ENCODE measurements around the gene CTAG1B. TPM values are rescaled to one million over a fixed set of nuclear protein-coding genes. Genes with fewer than 3 reads are reported as not detected.
"Not testable (repeated sequence)": the region's sequence is repeated elsewhere in the genome, so short reads cannot be mapped to it uniquely, and the experiment has no call there.

CTAG1B gene
- total RNA-seq, 1 donor from 2014 or later = not detected

DNA sequence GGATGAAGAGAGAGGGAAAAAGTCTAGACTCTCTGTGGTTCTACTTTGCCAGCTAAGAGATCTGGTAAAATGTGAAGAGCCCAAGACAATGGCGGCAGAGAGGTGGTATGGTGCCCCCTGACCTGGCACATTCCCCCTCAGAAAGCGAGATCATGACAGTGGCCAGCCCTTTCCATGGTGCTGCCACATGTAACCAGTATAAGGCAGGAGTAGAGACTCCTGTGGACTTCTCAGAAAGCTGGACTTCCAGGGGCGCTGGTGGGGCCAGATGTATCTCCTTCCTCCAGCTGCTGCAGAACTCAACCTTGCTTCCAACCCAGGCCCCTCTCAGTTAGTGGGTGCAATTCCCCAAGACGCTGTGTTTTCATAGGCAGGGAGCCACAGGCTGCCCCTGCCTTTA lies 24.6 kb downstream of the CTAG1B start:
- Mint-ChIP-seq H3K4me1 (ENCODE audit: low read depth) (no peaks in the 10 kb centered on the region), H3K27me3 (peaks cover 3% of the 10 kb centered on the region), H3K27ac (no peak overlapping the region), H3K36me3 (ENCODE audit: insufficient read depth) (no peaks in the 10 kb centered on the region), H3K4me3 (ENCODE audit: low read depth) (no peak overlapping the region), H3K9me3 (ENCODE audit: low read depth) (peaks cover 28% of the 10 kb centered on the region)
- no peak for DNase-seq (ENCODE audit: low spot score, unreplicated experiment)
- TF ChIP-seq, protein P1, sequence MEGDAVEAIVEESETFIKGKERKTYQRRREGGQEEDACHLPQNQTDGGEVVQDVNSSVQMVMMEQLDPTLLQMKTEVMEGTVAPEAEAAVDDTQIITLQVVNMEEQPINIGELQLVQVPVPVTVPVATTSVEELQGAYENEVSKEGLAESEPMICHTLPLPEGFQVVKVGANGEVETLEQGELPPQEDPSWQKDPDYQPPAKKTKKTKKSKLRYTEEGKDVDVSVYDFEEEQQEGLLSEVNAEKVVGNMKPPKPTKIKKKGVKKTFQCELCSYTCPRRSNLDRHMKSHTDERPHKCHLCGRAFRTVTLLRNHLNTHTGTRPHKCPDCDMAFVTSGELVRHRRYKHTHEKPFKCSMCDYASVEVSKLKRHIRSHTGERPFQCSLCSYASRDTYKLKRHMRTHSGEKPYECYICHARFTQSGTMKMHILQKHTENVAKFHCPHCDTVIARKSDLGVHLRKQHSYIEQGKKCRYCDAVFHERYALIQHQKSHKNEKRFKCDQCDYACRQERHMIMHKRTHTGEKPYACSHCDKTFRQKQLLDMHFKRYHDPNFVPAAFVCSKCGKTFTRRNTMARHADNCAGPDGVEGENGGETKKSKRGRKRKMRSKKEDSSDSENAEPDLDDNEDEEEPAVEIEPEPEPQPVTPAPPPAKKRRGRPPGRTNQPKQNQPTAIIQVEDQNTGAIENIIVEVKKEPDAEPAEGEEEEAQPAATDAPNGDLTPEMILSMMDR (IDR thresholded peaks at IDR 0.05; ENCODE audit: unreplicated experiment) = no peak

DNA sequence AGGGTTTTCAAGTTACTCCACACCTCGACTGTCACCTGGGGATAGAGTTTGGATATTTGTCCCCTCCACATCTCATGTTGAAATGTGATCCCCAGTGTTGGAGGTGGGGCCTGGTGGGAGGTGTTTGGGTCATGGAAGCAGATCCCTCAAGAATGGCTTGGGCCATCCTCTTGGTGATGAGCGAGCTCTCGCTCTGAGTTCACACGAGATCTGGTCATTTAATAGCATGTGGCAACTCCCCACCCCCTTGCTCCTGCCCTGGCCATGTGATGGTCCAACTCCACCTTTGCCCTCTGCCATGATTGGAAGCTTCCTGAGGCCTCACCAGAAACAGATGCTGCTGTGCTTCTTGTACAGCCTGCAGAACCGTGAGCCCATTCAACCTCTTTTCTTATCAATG lies 25.9 kb downstream of the CTAG1B start:
- no peak overlapping the region for H3K4me3 Mint-ChIP-seq (ENCODE audit: low read depth)
- no peaks in the 10 kb centered on the region for H3K4me1 Mint-ChIP-seq (ENCODE audit: low read depth)
- H3K27ac Mint-ChIP-seq = no peak overlapping the region
- TF ChIP-seq, protein P1 (IDR thresholded peaks at IDR 0.05; ENCODE audit: unreplicated experiment) = no peak
- peaks cover 27% of the 10 kb centered on the region for H3K9me3 Mint-ChIP-seq (ENCODE audit: low read depth)
- H3K27me3 Mint-ChIP-seq = peaks cover 3% of the 10 kb centered on the region
- no peak for DNase-seq (ENCODE audit: low spot score, unreplicated experiment)
- no peaks in the 10 kb centered on the region for H3K36me3 Mint-ChIP-seq (ENCODE audit: insufficient read depth)

DNA sequence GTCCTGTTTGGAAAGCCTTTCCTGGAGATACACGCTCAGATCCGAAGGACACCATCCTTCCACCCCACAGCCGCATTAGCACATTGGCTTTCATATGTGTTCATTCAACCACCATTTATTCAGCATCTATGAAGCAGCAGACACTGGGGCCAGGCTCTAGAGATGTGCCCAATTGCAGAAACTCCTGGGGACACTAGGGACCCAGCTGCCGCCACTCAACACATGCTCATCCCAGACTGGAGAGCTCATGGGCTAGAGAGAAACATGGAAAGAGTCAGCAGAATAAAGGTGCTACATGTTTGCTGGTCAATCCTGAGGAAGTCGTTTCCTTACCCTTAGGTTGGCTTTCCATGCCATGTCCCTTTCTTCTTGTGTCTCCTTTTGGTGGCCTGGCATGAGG lies 26.6 kb downstream of the CTAG1B start:
- Mint-ChIP-seq H3K4me3 (ENCODE audit: low read depth) (no peak overlapping the region), H3K36me3 (ENCODE audit: insufficient read depth) (no peaks in the 10 kb centered on the region), H3K27me3 (peaks cover 3% of the 10 kb centered on the region), H3K4me1 (ENCODE audit: low read depth) (no peaks in the 10 kb centered on the region), H3K27ac (no peak overlapping the region), H3K9me3 (ENCODE audit: low read depth) (peaks cover 20% of the 10 kb centered on the region)
- no peak for DNase-seq (ENCODE audit: low spot score, unreplicated experiment)
- TF ChIP-seq, protein P1 (IDR thresholded peaks at IDR 0.05; ENCODE audit: unreplicated experiment) = no peak

DNA sequence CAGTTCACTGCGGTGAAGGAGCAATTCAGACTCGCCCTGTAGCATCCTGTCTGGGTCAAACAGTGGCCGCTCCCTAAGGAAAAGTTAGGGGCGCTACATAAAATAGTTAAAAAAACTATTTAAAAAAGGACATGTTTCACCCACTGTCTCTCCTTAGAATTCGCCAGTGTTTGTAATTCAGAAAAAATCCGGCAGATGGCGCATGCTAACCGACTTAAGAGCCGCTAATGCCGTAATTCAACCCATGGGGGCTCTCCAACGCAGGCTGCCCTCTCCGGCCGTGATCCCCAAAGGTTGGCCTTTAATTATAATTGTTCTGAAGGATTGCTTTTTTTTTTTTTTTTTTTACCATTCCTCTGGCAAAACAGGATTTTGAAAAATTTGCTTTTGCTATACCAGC lies 28.7 kb downstream of the CTAG1B start:
- not testable (repeated sequence) for H3K36me3 Mint-ChIP-seq (ENCODE audit: insufficient read depth)

DNA sequence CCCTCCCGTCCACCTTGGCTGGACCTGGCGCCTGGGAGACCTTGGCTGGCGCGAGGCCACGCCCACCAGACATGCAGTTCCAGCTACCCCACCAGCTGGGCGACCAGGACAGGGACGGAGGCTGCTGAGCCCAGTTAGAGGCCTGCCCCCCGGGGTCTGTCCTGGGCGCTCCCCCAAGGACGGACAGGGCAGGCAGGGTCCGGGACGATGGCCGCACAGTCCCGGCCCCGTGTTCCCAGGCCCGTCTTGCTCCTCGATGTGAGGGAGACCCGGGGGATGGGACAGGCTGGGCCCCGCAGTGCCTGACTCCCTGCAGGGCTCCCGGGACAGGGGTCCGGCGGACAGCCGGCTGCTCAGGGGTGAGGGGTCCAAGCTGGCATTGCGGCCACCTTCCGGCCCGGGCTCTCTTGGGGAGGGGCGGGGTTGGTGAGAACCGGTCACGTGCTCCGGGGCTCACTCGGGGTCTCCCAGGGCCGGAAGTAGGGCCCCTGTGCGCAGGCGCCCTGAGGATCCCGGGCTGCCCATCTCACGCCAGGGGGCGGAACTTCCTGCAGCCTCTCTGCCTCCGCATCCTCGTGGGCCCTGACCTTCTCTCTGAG lies 34.4 kb downstream of the CTAG1B start, which contains the start of gene CTAG1A:
TSS of gene CTAG1A (plus strand) at position 549 of the 599 bp plus-strand sequence. CDS start 74 bp downstream, outside the sequence.
- H3K36me3 Mint-ChIP-seq (ENCODE audit: insufficient read depth); H3K27ac Mint-ChIP-seq; H3K4me3 Mint-ChIP-seq (ENCODE audit: low read depth); H3K9me3 Mint-ChIP-seq (ENCODE audit: low read depth); DNase-seq (ENCODE audit: low spot score, unreplicated experiment); H3K4me1 Mint-ChIP-seq (ENCODE audit: low read depth); H3K27me3 Mint-ChIP-seq: not testable (repeated sequence)

More for the DNA sequence above, 28.7 kb downstream of the CTAG1B start:
- DNase-seq (ENCODE audit: low spot score, unreplicated experiment); H3K4me3 Mint-ChIP-seq (ENCODE audit: low read depth); H3K4me1 Mint-ChIP-seq (ENCODE audit: low read depth); H3K9me3 Mint-ChIP-seq (ENCODE audit: low read depth); H3K27me3 Mint-ChIP-seq; H3K27ac Mint-ChIP-seq: not testable (repeated sequence)

DNA sequence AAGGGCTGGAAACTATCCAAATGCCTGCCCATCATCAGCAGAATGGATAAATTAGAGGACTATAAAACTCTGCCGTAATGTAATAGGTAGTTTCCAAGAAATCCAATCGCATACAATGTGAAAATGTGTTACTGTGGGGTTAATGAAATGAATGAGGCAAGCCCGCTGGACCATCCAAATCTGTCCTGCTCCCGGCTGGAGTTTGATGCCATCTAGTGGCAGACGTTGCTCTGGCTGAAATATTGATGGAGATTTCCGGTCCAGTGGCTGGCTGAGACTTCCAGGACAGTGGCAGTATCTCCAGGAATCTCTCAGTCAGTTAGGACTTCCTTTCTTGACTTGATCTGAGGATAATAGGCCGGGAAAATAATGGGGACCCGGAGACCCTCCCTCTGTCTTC lies 36.1 kb downstream of the CTAG1B start:
- H3K27ac Mint-ChIP-seq; H3K4me1 Mint-ChIP-seq (ENCODE audit: low read depth); H3K27me3 Mint-ChIP-seq; H3K9me3 Mint-ChIP-seq (ENCODE audit: low read depth); H3K4me3 Mint-ChIP-seq (ENCODE audit: low read depth); H3K36me3 Mint-ChIP-seq (ENCODE audit: insufficient read depth); DNase-seq (ENCODE audit: low spot score, unreplicated experiment): not testable (repeated sequence)

DNA sequence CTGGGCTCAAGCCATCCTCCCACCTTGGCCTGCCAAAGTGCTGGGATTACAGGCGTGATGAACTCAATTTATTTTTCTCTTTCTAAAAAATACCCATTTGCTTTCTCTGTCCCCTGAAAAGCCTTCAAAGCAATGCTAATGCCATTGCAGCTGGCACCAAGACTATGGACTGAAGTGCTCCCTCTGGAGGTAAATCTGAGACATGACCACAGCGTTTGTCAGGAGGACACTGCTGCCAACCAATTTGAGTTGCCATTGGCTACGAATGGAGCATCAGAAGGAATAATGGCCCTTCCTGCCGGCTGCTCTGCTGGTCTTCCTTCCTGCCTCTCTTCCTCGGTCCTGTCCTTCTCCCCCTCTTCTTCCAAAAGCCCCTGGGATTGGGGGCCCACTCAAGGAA lies 44.0 kb downstream of the CTAG1B start:
- H3K4me1 Mint-ChIP-seq (ENCODE audit: low read depth); H3K27ac Mint-ChIP-seq; DNase-seq (ENCODE audit: low spot score, unreplicated experiment); H3K4me3 Mint-ChIP-seq (ENCODE audit: low read depth); H3K27me3 Mint-ChIP-seq; H3K36me3 Mint-ChIP-seq (ENCODE audit: insufficient read depth); H3K9me3 Mint-ChIP-seq (ENCODE audit: low read depth): not testable (repeated sequence)

DNA sequence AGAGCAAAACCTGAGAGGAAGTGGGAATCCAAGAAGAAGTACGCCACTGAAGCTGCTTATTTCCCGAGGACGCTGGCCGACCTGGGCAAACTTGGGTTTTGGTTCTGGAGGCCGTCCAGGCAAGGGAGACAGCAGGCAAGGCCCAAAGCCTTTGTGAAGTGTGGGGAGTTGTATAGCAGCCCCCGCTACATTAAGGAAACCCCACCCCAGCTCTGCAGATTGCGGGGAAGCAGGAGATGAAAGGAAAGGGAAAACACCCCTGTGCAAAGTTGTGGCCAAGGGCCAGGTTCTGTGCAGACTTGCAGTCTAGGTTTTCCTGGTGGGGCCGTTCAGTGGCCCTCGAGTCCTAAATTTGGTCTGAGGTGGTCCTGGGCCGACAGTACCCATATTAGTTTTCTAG lies 46.0 kb downstream of the CTAG1B start:
- not testable (repeated sequence) for H3K4me1 Mint-ChIP-seq (ENCODE audit: low read depth); H3K9me3 Mint-ChIP-seq (ENCODE audit: low read depth); H3K4me3 Mint-ChIP-seq (ENCODE audit: low read depth); H3K27me3 Mint-ChIP-seq; DNase-seq (ENCODE audit: low spot score, unreplicated experiment); H3K36me3 Mint-ChIP-seq (ENCODE audit: insufficient read depth); H3K27ac Mint-ChIP-seq

DNA sequence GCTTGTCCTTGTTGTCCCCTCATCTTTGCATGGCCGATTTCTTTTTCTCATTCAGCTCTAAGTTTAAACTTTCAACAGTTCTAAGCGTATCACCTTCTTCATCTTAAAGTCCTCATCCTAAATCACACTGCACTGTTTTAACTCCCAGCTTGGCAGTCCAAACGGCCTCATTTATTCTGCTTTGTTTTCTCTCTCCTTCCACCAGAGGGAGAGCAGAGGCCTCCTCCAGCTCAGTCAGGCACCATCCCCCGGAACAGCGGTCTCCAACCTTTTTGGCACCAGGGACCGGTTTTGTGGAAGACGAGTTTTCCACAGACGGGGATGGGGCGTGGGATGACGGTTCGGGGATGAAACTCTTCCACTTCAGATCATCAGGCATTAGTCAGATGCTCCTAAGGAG lies 48.7 kb downstream of the CTAG1B start:
- not testable (repeated sequence) for H3K36me3 Mint-ChIP-seq (ENCODE audit: insufficient read depth); H3K4me1 Mint-ChIP-seq (ENCODE audit: low read depth); H3K27me3 Mint-ChIP-seq; H3K9me3 Mint-ChIP-seq (ENCODE audit: low read depth); DNase-seq (ENCODE audit: low spot score, unreplicated experiment); H3K27ac Mint-ChIP-seq; H3K4me3 Mint-ChIP-seq (ENCODE audit: low read depth)
